HUES48 (cell line): ENCODE measurements around the gene JAM2.
A peak's percentile ranks its signal among the peaks of the same experiment; 100 is the strongest.

ENCODE experiments used
- H3K27ac ChIP-seq: one replicate; pipeline ENCODE4 v1.7.0; 2013; ENCODE audit warnings: low read depth, low read length, inconsistent platforms
- H3K27me3 ChIP-seq: 2 replicates; pipeline ENCODE4 v1.6.1; 2013; ENCODE audit warnings: mild to moderate bottlenecking, low read length; ENCODE audit not compliant: control insufficient read depth, insufficient read depth
- H3K36me3 ChIP-seq: 2 replicates; pipeline ENCODE4 v1.6.1; 2013; ENCODE audit warnings: low read length; ENCODE audit not compliant: control insufficient read depth, insufficient read depth
- H3K4me1 ChIP-seq: 2 replicates; pipeline ENCODE4 v1.6.1; 2013; ENCODE audit warnings: mild to moderate bottlenecking, low read length; ENCODE audit not compliant: control insufficient read depth, insufficient read depth
- H3K4me3 ChIP-seq: 2 replicates; pipeline ENCODE4 v1.5.1; 2013; ENCODE audit warnings: mild to moderate bottlenecking, low read depth, low read length
- H3K9ac ChIP-seq: 2 replicates; pipeline ENCODE4 v1.6.1; 2013; ENCODE audit warnings: mild to moderate bottlenecking, low read depth, low read length, moderate library complexity
- H3K9me3 ChIP-seq: 2 replicates; pipeline ENCODE4 v1.6.1; 2013; ENCODE audit warnings: low read length; ENCODE audit not compliant: control insufficient read depth, insufficient read depth

Gene JAM2

DNA sequence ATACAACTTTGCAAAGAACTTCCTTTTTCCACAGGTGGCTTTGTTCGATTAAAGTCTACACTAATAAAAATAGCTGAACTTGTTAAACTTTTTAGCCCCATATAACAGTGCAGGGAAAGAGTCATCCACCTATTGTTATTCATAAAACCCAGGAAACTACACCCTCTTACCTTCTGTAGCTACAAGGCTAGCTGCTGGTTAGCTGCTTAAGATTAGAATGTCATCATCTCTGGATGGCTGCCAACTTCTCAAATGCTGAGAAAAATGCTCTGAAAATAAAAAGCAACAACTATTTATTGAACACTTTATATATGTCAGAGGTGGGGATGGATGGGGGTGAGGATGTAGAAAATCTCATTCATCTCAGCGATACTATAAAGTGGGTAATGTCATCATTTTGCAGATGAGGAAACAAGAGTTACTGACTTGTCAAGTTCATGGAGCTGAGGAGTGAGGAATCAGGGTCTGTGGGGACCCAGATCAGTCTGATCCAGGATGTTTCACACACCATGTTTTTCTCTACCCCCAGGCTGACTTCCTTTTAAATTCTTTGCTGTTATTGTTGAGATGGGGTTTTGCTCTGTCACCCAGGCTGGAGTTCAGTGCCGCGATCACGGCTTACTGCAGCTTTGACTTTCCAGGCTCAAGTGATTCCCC is 78.6 kb downstream of the JAM2 start:
- Histone ChIP-seq H3K27me3 (no peaks in the 10 kb centered on the region), H3K36me3 (peaks cover 14% of the 10 kb centered on the region; the same call in 1 of the 2 replicates), H3K9me3 (no peaks in the 10 kb centered on the region), H3K4me3 (no peak overlapping the region), H3K27ac (no peak overlapping the region), H3K9ac (0 out of 2 replicates have a peak overlapping the region, but pooled peaks have one; percentile 32), H3K4me1 (peaks cover 10% of the 10 kb centered on the region)

DNA sequence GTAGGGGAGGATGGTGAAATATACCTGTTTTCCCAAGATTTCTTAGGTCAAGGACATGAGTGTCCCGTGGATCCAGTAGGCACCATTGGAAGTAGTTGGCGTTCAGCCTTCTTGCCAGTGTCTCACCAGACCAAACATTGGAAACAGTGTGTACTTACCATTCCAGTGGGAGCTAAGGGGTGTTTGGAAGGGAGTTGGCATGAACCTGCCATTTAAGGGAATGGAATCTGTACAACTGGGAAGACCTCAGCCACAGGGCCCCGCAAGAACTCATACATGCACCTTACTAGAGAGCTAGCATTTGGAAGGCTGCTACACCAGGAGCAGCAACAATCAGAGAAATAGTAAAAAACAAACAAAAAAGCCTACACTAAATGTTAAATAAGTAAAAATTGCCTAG is 82.9 kb downstream of the JAM2 start:
- Histone ChIP-seq H3K36me3 (peaks cover 54% of the 10 kb centered on the region), H3K9me3 (no peaks in the 10 kb centered on the region), H3K4me1 (peaks cover 9% of the 10 kb centered on the region), H3K27me3 (no peaks in the 10 kb centered on the region), H3K27ac (no peak overlapping the region), H3K9ac (no peak overlapping the region), H3K4me3 (no peak overlapping the region)

DNA sequence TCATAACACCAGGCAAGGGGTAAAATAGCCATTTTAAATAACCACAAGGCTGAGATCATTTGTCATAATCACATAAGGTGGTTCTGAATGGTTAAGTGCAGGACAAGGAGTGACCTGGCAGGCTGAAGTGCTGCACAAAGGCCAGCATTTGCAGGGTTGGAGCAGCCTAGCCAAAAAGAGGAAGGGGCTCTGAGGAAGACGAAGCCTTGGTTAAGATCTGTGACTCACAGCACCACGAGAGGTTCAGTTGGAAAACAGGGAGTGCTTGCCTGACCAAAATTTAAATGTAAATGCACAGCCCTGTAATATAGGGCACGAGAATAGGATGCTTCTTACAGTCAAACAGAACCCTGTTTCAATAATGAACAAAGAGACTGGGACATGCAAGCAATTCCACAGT is 83.6 kb downstream of the JAM2 start:
- Histone ChIP-seq H3K27me3 (no peaks in the 10 kb centered on the region), H3K27ac (no peak overlapping the region), H3K36me3 (peaks cover 61% of the 10 kb centered on the region)

GRCh38 chr21:25732091-25732760 is 93.2 kb downstream of the JAM2 start:
- Histone ChIP-seq H3K36me3 (peaks cover 30% of the 10 kb centered on the region), H3K27ac (peak overlapping the region; percentile 18), H3K27me3 (no peaks in the 10 kb centered on the region), H3K4me3 (no peak overlapping the region), H3K9ac (no peak overlapping the region), H3K4me1 (peaks cover 16% of the 10 kb centered on the region), H3K9me3 (no peaks in the 10 kb centered on the region)

More for the DNA sequence above, 83.6 kb downstream of the JAM2 start:
- Histone ChIP-seq H3K4me1 (peaks cover 3% of the 10 kb centered on the region), H3K9ac (no peak overlapping the region), H3K9me3 (no peaks in the 10 kb centered on the region), H3K4me3 (no peak overlapping the region)

GRCh38 chr21:25733859-25734653 is 95.0 kb downstream of the JAM2 start:
- Histone ChIP-seq H3K27ac (peak overlapping the region; percentile 99), H3K9me3 (no peaks in the 10 kb centered on the region), H3K4me1 (peaks cover 16% of the 10 kb centered on the region), H3K27me3 (no peaks in the 10 kb centered on the region), H3K36me3 (peaks cover 12% of the 10 kb centered on the region), H3K9ac (peak overlapping the region; percentile 78), H3K4me3 (peak overlapping the region; percentile 97)

DNA sequence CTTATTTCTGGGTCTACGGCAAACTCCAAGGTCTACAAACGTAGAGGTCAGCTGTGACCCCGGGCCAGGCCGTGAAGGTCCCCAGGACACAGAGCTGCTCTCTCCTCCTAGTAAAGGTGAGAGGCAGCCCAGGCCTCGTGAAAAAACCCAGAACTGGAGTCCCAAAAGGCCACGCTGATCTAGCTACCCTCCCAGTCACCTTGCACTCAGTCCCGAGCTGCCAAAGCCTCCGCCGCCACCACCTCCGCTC is 95.5 kb downstream of the JAM2 start:
- peak overlapping the region; percentile 78 for H3K9ac ChIP-seq
- peak overlapping the region; percentile 97 for H3K4me3 ChIP-seq
- H3K9me3 ChIP-seq, result no peaks in the 10 kb centered on the region
- peak overlapping the region; percentile 99 for H3K27ac ChIP-seq
- H3K27me3 ChIP-seq, result no peaks in the 10 kb centered on the region
- H3K36me3 ChIP-seq, result peaks cover 7% of the 10 kb centered on the region
- H3K4me1 ChIP-seq, result peaks cover 16% of the 10 kb centered on the region

GRCh38 chr21:25734904-25735645 is 96.0 kb downstream of the JAM2 start, which contains the start of the genes ATP5PF and GABPA:
ATP5PF (minus strand) TSS chr21:25734904; CDS start chr21:25729794, 5,110 bp downstream.
GABPA (plus strand) TSS chr21:25734972; CDS start chr21:25741599, 6,627 bp downstream.
- H3K36me3 ChIP-seq, result peaks cover 2% of the 10 kb centered on the region; the same call in 1 of the 2 replicates
- H3K9me3 ChIP-seq, result no peaks in the 10 kb centered on the region
- peak within 1 kb of the TSS; percentile 99 for H3K27ac ChIP-seq
- H3K4me3 ChIP-seq, result peak within 1 kb of the TSS; percentile 97
- peaks cover 16% of the 10 kb centered on the region for H3K4me1 ChIP-seq
- H3K27me3 ChIP-seq, result no peaks in the 10 kb centered on the region
- peak within 1 kb of the TSS; percentile 100 for H3K9ac ChIP-seq

- Histone ChIP-seq H3K4me3 (peak overlapping the region; percentile 97), H3K9ac (peak overlapping the region; percentile 100), H3K36me3 (no peaks in the 10 kb centered on the region), H3K9me3 (no peaks in the 10 kb centered on the region), H3K27ac (peak overlapping the region; percentile 99), H3K27me3 (no peaks in the 10 kb centered on the region), H3K4me1 (peaks cover 16% of the 10 kb centered on the region)
Measured at GRCh38 chr21:25735646-25736597, 96.9 kb downstream of the JAM2 start.

GRCh38 chr21:25737421-25737820 is 98.4 kb downstream of the JAM2 start:
- no peak overlapping the region for H3K27ac ChIP-seq
- H3K9ac ChIP-seq, result no peak overlapping the region

GRCh38 chr21:25742900-25743299 is 103.8 kb downstream of the JAM2 start:
- H3K9ac ChIP-seq, result no peak overlapping the region
- no peaks in the 10 kb centered on the region for H3K27me3 ChIP-seq
- peaks cover 36% of the 10 kb centered on the region for H3K36me3 ChIP-seq

More at GRCh38 chr21:25737421-25737820, 98.4 kb downstream of the JAM2 start:
- peaks cover 16% of the 10 kb centered on the region for H3K4me1 ChIP-seq
- no peak overlapping the region for H3K4me3 ChIP-seq
- H3K9me3 ChIP-seq, result no peaks in the 10 kb centered on the region
- H3K27me3 ChIP-seq, result no peaks in the 10 kb centered on the region
- H3K36me3 ChIP-seq, result peaks cover 10% of the 10 kb centered on the region; the same call in 1 of the 2 replicates

More at GRCh38 chr21:25742900-25743299, 103.8 kb downstream of the JAM2 start:
- Histone ChIP-seq H3K9me3 (no peaks in the 10 kb centered on the region), H3K4me3 (no peak overlapping the region), H3K27ac (no peak overlapping the region), H3K4me1 (no peaks in the 10 kb centered on the region)
